Lung (tissue), 12 donors: ENCODE results near the gene NPHP1. TPM values are rescaled to one million over a fixed set of nuclear protein-coding genes. Genes with fewer than 3 reads are reported as not detected.
A peak's percentile ranks its signal among the peaks of the same experiment; 100 is the strongest.

Source experiments
- ATAC-seq: fragments of 200-7000 bp; cut with Tn5 transposase; one replicate; pipeline ENCODE4 v1.9.1; 2020; ENCODE audit warnings: moderate number of reproducible peaks; ENCODE audit not compliant: insufficient read depth, low FRiP score
- DNase-seq, 3 donors: peaks; one replicate each; pipeline ENCODE4 v3.0.0-alpha.2; 2013 to 2017
- H3K27ac ChIP-seq, 2 donors: one replicate each; pipeline ENCODE4 v1.5.1; 2013; ENCODE audit warnings: mild to moderate bottlenecking in 2 of 2, moderate library complexity in 2 of 2, control low read depth in 1 of 2, inconsistent platforms in 1 of 2, low read depth in 1 of 2, low read length in 1 of 2
- H3K27me3 ChIP-seq, 3 donors: one replicate each; pipeline ENCODE4 v1.5.1; 2013; ENCODE audit warnings: low read length in 2 of 3; ENCODE audit not compliant: control insufficient read depth in 3 of 3, insufficient read depth in 3 of 3
- H3K36me3 ChIP-seq, 4 donors: one replicate each; pipeline ENCODE4 v1.5.1; 2013; ENCODE audit warnings: low read length in 4 of 4, mild to moderate bottlenecking in 1 of 4, moderate library complexity in 1 of 4; ENCODE audit not compliant: control insufficient read depth in 4 of 4, insufficient read depth in 4 of 4
- H3K4me1 ChIP-seq, 5 donors: one replicate each; pipeline ENCODE4 v1.5.1; 2013; ENCODE audit warnings: low read length in 5 of 5, mild to moderate bottlenecking in 2 of 5, moderate library complexity in 1 of 5; ENCODE audit not compliant: control insufficient read depth in 5 of 5, insufficient read depth in 5 of 5
- H3K4me3 ChIP-seq: one replicate; pipeline ENCODE4 v1.5.1; 2013; ENCODE audit warnings: mild to moderate bottlenecking, control low read depth, moderate library complexity
- H3K9ac ChIP-seq, 2 donors: one replicate each; pipeline ENCODE4 v1.5.1; 2013; ENCODE audit warnings: low read length in 2 of 2, control low read depth in 1 of 2; ENCODE audit not compliant: insufficient read depth in 1 of 2
- H3K9me3 ChIP-seq, 4 donors: one replicate each; pipeline ENCODE4 v1.5.1; 2013; ENCODE audit warnings: low read length in 3 of 4, mild to moderate bottlenecking in 1 of 4, moderate library complexity in 1 of 4; ENCODE audit not compliant: control insufficient read depth in 4 of 4, insufficient read depth in 3 of 4
- CTCF ChIP-seq: IDR thresholded peaks from 2 replicates; pipeline ENCODE4 v1.5.1; 2012; ENCODE audit warnings: mild to moderate bottlenecking; ENCODE audit errors: control extremely low read depth, extremely low read depth
- WGBS, 2 donors: extraction: QIAGEN DNeasy Blood & Tissue Kit; methylation state at CpG; one replicate each; pipeline ENCODE4 v1.1.7; 2013; 5-methylcytosine and 5-hydroxymethylcytosine counted together
- polyA plus RNA-seq, 2 donors: library from polyadenylated mRNA; stranded (reverse); fragments of 200-250 nt; gene quantifications; one replicate each; pipeline ENCODE4 v1.2.1, GENCODE V29; 2013
- total RNA-seq, 2 donors: library from RNA; depleted of rRNA in 1 of 2; stranded (reverse); fragments of >200 nt in 1 of 2; gene quantifications; one replicate each; pipeline ENCODE4 v1.2.1, GENCODE V29; 2014 to 2021
- donor health status: control.
- donor health status: control.
- donor health status: Bipolar disorder and iron deficiency.
- donor health status: healthy.
- donor health status: DM: yes; HTN: yes; CAD: no.

Gene NPHP1
- total and polyA plus RNA-seq, 4 donors = 6.0 to 17.1 (median 11.7) TPM

GRCh38 chr2:110124038-110124825 lies 80.6 kb downstream of the NPHP1 start:
- TF ChIP-seq CTCF = no peak
- H3K27ac ChIP-seq = peak overlapping the region in 1 of 2 donors; percentile 47
- H3K36me3 ChIP-seq = peaks cover 0 to 2% (median 0%) of the 10 kb centered on the region in 4 donors
- WGBS, 2 donors = 75 to 90% methylated on average over 4 of the region's 4 CpGs
- no peak overlapping the region for H3K4me3 ChIP-seq
- peaks cover 0 to 9% (median 4%) of the 10 kb centered on the region in 5 donors for H3K4me1 ChIP-seq
- no peaks in the 10 kb centered on the region for H3K27me3 ChIP-seq
- H3K9ac ChIP-seq = no peak overlapping the region
- no peaks in the 10 kb centered on the region for H3K9me3 ChIP-seq
- DNase-seq (peak in 1 of 3 donors; percentile 53), ATAC-seq (peak; percentile 58)

- Histone ChIP-seq H3K4me3 (no peak overlapping the region), H3K4me1 (peaks cover 0 to 11% (median 4%) of the 10 kb centered on the region in 5 donors), H3K36me3 (no peaks in the 10 kb centered on the region), H3K9ac (no peak overlapping the region), H3K27ac (no peak overlapping the region), H3K9me3 (no peaks in the 10 kb centered on the region), H3K27me3 (peaks cover 0 to 9% (median 4%) of the 10 kb centered on the region in 3 donors)
- ATAC-seq = no peak
- DNase-seq = no peak
- 97 to 99% methylated on average over 3 of the region's 3 CpGs for WGBS, 2 donors
- no peak for TF ChIP-seq CTCF
These were observed 83.2 kb downstream of the NPHP1 start for GRCh38 chr2:110121592-110121991.

GRCh38 chr2:110121052-110121334 lies 83.8 kb downstream of the NPHP1 start:
- H3K27ac ChIP-seq = no peak overlapping the region
- no peak for TF ChIP-seq CTCF
- peaks cover 0 to 15% (median 4%) of the 10 kb centered on the region in 3 donors for H3K27me3 ChIP-seq
- no peak overlapping the region for H3K9ac ChIP-seq
- ATAC-seq (no peak), DNase-seq (no peak)
- H3K9me3 ChIP-seq = no peaks in the 10 kb centered on the region
- H3K4me3 ChIP-seq = no peak overlapping the region
- 48 to 79% methylated on average over 2 of the region's 2 CpGs for WGBS, 2 donors
- no peaks in the 10 kb centered on the region for H3K36me3 ChIP-seq
- peaks cover 4 to 15% (median 6%) of the 10 kb centered on the region in 5 donors for H3K4me1 ChIP-seq
